HT1080 (cell line): ENCODE measurements around the gene PDXDC1. TPM values are rescaled to one million over a fixed set of nuclear protein-coding genes. Genes with fewer than 3 reads are reported as not detected.
"Not testable (repeated sequence)": the region's sequence is repeated elsewhere in the genome, so short reads cannot be mapped to it uniquely, and the experiment has no call there.

ENCODE experiments used
- DNase-seq: peaks from one replicate; pipeline ENCODE4 v3.0.0-alpha.2; 2015; ENCODE audit warnings: low read depth
- polyA plus RNA-seq, 2 experiments: library from polyadenylated mRNA; depleted of rRNA; stranded (reverse); fragments of >200 nt; gene quantifications; 2 replicates each; pipeline ENCODE4 v1.2.3, GENCODE V29; 2015
- total RNA-seq: library from RNA; depleted of rRNA; stranded (reverse); fragments of >200 nt; shearing (Covaris generic); gene quantifications from 2 replicates; pipeline ENCODE4 v1.2.3, GENCODE V29; 2014; rRNA removed

Gene PDXDC1, protein sequence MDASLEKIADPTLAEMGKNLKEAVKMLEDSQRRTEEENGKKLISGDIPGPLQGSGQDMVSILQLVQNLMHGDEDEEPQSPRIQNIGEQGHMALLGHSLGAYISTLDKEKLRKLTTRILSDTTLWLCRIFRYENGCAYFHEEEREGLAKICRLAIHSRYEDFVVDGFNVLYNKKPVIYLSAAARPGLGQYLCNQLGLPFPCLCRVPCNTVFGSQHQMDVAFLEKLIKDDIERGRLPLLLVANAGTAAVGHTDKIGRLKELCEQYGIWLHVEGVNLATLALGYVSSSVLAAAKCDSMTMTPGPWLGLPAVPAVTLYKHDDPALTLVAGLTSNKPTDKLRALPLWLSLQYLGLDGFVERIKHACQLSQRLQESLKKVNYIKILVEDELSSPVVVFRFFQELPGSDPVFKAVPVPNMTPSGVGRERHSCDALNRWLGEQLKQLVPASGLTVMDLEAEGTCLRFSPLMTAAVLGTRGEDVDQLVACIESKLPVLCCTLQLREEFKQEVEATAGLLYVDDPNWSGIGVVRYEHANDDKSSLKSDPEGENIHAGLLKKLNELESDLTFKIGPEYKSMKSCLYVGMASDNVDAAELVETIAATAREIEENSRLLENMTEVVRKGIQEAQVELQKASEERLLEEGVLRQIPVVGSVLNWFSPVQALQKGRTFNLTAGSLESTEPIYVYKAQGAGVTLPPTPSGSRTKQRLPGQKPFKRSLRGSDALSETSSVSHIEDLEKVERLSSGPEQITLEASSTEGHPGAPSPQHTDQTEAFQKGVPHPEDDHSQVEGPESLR
- 32.4 and 42.1 TPM in 2 replicates for total RNA-seq
- polyA plus RNA-seq (2015; cell fraction: cytosol; rRNA removed) = 28.0 and 28.6 TPM in 2 replicates
- 46.4 and 49.2 TPM in 2 replicates for polyA plus RNA-seq (2015; cell fraction: nucleus; rRNA removed)

DNA sequence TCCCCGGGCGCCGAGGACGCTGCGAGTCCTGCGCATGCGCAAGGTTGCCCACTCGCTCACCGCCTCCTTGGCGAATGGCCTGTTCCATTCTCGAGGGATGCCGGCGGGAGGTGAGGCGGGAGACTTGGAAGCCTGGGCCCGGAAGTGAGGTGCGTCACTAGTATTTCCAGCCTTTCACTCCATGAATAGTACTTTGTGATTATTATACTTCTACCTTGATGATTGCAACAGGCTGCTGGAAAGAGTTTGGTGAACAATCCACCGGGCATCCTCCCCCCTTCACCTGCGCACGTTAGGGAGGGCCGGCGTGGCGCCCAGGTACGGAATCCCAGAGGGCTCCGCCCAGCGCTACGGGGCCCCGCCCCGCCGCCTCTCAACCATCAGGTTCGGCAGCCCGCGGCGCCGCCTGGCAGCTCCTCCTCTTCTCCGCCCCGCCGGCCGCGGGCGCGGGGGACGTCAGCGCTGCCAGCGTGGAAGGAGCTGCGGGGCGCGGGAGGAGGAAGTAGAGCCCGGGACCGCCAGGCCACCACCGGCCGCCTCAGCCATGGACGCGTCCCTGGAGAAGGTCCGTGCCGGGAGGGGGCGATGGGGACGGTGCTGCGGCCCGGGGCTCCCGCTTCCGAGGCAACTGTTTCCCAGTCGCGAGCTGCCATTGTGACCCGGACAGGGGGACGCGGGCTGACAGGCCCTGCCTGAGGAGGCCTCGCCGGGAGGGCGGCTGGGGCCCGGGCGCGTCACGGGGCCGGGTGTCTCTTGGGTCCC is at the start of gene PDXDC1:
Gene PDXDC1 (plus strand): TSS at position 371 of the 762 bp plus-strand sequence. CDS start 174 bp downstream, at position 545.
- DNase-seq = peak; percentile 84

DNA sequence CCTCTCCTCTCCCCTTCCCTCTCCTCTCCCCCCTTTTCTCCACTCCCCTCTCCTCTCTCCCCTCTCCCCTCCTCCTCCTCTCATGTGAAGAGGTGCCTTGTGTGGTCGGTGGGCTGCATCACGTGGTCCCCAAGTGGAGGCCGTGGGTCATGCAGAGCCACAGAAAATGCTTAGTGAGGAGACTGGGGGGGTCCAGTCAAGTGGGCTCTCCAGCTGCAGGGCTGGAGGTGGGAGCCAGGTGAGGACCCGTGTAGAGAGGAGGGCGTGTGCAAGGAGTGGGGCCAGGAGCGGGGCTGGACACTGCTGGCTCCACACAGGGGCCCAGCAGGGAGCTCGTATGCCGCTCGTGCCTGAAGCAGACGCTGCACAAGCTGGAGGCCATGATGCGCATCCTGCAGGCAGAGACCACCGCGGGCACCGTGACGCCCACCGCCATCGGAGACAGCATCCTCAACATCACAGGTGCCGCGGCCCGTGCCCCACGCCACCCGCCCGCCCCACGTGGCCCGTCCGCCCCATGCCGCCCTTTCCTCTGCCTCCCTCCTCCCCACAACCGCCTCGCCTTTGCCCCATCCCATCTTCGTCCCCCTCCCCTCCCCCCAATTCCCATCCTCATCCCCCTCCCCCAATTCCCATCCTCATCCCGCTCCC is 46.6 kb upstream of the PDXDC1 start:
- DNase-seq = peak; percentile 0

DNA sequence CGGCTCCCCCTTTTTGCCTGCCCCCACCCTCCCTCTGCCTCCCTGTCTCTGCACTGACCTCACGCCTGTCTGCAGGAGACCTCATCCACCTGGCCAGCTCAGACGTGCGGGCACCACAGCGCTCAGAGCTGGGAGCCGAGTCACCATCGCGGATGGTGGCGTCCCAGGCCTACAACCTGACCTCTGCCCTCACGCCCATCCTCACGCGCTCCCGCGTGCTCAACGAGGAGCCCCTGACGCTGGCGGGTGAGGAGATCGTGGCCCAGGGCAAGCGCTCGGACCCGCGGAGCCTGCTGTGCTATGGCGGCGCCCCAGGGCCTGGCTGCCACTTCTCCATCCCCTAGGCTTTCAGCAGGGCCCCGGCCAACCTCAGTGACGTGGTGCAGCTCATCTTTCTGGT is 45.6 kb upstream of the PDXDC1 start:
- not testable (repeated sequence) for DNase-seq

DNA sequence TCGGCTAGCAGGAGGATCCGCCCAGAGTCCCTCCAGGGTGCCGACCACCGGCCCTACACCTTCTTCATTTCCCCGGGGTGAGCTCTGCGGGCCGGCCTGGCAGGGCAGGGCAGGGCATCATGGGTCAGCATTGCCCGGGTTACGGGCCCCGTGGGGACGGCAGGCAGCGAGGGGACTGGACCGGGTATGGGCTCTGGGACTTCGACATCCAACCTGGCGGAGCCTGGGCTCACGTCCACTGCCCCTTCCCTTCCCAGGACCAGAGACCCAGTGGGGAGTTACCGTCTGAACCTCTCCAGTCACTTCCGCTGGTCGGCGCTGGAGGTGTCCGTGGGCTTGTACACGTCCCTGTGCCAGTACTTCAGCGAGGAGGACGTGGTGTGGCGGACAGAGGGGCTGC is 44.6 kb upstream of the PDXDC1 start:
- DNase-seq = not testable (repeated sequence)

DNA sequence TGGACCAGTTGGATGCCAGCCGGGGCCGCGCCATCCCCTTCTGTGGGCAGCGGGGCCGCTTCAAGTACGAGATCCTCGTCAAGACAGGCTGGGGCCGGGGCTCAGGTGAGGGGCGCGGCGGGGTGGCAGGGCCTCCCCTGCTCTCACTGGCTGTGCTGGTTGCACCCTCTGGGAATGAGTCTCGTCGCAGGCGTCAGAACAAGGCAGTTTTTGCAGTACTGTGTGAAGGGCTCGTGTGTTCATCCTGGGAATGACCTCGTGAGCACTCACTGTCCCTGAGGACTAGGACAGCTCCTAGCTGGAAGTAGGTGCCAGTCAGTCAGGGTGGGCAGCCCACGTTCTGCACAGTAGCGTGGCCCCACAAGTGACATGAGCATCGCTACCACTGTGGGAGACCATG is 43.9 kb upstream of the PDXDC1 start:
- not testable (repeated sequence) for DNase-seq

DNA sequence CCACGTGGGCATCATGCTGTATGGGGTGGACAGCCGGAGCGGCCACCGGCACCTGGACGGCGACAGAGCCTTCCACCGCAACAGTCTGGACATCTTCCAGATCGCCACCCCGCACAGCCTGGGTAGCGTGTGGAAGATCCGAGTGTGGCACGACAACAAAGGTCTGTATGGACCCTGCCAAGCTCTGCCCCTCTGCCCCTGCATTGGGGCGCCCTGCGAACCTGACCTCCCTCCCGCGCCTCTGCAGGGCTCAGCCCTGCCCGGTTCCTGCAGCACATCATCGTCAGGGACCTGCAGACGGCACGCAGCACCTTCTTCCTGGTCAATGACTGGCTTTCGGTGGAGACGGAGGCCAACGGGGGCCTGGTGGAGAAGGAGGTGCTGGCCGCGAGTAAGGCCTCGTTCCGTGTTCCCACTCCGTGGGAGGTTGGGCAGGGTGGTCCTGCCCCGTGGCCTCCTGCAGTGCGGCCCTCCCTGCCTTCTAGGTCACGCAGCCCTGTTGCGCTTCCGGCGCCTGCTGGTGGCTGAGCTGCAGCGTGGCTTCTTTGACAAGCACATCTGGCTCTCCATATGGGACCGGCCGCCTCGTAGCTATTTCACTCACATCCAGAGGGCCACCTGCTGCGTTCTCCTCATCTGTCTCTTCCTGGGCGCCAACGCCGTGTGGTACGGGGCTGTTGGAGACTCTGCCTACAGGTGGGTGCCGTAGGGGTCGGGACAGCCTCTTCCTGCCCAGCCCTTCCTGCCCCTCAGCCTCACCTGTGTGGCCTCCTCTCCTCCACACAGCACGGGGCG is 42.0 kb upstream of the PDXDC1 start:
- not testable (repeated sequence) for DNase-seq

DNA sequence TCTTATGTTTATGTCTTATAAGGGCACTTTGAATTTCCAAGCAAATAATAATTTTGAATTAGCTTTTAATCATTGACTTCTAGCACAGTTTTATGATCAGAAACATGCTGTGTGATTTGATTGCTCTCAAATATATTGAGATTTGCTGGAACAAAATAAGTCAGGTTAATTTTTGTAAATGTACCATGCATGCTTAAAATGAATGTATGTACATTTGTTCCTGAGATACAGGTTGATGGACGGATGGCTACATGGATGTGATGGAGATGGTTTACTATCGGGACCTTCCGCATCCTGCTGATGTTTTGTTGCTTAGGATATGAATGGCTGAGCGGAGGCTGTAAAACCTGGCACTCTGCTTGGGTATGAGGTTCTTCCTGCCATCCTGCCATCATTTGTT is 37.7 kb upstream of the PDXDC1 start, which contains the start of gene NPIPA1:
Gene NPIPA1 (plus strand): TSS at position 301 of the 400 bp plus-strand sequence. CDS start 0 bp downstream, at position 301.
- DNase-seq = not testable (repeated sequence)

DNA sequence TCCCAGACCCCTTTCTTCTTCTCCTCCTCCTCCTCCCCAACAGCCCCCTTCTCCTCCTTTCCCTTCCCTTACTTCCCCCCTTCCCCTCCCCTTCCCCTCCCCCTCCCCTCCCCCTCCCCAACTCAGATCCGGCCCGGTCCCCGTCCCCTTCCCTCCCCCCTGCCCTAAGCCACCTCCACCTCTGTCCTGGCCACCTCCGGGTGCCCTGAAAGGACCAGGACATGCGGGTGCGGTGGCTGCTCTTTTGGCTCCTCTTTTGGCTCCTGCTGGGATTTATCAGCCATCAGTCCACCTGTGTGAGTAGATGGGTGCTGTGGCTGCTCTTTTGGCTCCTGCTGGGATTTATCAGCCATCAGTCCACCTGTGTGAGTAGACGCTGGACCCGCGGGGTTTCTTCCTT is 36.8 kb upstream of the PDXDC1 start:
- not testable (repeated sequence) for DNase-seq

DNA sequence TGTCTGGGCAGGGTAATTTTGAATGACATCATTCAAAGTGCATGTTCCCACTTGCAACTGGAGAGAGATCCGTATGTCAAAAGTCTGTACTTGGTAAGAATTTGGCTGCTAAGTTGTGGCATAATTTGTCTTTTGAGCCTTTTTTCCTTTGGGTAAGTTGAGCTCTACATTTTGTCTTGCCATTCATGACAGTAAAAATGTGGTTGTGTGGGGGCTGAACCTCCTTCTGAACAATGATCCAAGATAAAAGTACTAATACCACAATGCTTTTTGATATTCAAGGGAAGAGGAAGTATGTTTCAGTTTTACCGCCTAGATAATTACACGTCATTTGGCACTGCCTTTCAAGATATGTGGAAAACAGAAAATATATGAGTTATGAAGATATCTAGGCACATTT is 32.1 kb upstream of the PDXDC1 start:
- DNase-seq = not testable (repeated sequence)

DNA sequence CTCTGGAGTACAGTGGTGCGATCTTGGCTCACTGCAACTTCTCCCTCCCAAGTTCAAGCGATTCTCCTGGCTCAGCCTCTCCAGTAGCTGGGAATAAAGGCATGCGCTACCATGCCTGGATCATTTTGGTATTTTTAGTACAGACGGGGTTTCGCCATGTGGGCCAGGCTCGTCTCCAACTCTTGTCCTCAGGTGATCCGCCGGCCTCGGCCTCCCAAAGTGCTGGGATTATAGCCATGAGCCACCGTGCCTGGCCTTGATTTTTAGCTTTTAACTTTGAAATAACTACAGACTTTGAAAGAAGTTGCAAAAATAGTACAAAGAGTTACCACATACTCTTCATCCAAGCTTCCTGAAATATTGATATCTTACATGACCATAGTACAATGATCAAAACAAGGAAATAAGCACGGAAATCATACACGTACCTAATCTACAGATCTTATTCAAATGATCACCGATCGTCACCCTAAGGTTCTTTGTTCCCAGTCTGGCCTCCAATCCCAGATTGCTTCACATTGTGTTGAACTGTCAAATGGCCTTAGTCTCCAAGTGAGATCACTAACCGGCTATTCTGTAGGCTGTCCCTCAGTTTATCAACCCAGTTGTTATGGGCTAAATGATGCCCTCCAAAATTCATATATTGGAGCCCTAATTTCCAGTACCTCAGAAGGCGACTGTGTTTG is 19.1 kb upstream of the PDXDC1 start:
- no peak for DNase-seq

DNA sequence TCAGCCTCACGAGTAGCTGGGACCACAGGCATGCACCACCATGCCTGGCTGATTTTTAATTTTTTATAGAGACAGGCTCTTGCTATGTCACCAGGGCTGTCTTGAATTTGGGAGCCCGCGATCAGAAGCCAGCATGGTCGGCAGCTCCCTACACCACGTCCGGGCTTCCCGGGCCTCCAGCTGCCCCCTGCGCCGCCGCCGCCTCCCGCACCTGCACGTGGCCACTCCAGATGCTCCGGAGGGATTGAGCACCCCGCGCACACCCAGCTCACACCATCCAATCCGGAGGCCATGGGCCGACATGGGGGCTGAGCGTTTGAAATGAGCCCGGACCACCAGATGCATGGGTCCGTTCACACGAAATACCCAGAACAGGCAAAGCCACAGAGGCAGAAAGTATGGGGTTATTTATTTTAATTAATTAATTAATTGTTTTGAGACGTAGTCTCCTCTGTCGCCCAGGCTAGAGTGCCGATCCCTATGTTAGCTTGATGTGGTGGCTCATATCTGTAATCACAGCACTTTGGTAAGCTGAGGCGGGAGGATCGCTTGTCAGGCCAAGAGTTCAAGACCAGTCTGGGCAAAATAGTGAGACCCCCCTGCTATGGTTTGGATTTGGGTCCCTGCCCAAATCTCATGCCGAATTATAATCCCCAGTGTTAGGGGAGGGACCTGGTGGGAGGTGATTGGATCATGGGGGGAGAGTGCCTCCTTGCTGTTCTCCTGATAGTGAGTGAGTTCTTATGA is 17.1 kb upstream of the PDXDC1 start:
- no peak for DNase-seq

DNA sequence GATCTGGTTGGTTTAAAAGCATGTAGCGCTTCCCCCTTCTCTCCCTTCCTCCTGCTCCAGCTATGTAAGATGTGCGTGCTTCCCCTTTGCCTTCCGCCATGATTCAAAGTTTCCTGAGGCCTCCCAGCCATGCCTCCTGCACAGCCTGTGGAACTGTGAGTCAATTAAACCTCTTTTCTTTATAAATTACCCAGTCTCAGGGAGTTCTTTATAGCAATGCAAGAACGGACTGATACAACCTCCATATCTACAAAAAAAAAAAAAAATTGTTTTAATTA is 16.6 kb upstream of the PDXDC1 start:
- no peak for DNase-seq

DNA sequence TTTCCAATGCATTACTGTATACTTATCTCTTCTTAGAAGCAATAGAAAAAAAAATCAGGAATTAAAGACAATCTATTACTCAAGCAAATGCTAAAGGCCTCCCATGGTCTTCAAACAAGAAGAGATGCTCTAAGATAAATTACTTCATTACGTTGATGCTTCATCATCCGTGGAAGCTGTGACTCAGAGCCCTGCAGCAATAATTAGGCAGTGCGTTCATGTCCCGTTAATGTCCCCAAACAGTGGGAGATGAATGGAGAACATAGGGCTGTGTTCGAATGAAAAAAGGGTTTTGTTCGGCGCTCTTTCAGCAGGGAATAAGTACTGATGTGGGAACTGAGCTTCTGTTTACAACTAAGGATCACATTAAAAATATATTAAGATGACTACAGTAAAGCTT is 15.9 kb upstream of the PDXDC1 start:
- no peak for DNase-seq

DNA sequence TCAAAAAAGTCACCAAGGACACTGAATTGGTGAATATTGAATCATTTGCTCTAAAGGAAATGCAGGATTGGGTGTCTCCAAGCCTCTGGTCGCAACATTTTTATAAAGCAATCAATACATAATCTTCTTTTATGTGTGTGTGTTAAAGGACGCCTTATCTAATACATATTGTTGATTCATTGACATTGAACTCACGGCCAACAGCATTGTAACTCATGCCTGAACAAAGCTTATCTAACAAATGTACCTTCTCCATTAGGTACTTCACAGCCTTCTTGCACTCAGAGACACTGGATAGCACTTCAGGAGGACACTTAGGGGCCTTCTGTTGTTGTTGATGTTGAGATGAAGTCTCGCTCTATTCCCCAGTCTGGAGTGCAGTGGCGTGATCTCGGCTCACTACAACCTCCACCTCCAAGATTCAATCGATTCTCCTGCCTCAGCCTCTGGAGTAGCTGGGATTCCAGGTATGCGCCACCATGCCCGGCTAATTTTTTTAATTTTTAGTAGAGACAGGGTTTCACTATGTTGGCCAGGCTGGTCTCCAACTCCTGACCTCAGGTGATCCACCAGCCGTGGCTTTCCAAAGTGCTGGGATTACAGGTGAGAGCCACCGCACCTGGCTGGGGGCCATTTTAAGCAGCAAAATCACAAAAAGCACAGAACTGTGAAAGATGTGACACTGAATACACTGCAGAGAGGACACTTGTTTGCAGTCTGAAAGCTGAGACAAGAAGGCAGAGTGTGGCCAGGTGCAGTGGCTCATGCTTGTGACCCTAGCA is 13.2 kb upstream of the PDXDC1 start:
- DNase-seq = no peak

DNA sequence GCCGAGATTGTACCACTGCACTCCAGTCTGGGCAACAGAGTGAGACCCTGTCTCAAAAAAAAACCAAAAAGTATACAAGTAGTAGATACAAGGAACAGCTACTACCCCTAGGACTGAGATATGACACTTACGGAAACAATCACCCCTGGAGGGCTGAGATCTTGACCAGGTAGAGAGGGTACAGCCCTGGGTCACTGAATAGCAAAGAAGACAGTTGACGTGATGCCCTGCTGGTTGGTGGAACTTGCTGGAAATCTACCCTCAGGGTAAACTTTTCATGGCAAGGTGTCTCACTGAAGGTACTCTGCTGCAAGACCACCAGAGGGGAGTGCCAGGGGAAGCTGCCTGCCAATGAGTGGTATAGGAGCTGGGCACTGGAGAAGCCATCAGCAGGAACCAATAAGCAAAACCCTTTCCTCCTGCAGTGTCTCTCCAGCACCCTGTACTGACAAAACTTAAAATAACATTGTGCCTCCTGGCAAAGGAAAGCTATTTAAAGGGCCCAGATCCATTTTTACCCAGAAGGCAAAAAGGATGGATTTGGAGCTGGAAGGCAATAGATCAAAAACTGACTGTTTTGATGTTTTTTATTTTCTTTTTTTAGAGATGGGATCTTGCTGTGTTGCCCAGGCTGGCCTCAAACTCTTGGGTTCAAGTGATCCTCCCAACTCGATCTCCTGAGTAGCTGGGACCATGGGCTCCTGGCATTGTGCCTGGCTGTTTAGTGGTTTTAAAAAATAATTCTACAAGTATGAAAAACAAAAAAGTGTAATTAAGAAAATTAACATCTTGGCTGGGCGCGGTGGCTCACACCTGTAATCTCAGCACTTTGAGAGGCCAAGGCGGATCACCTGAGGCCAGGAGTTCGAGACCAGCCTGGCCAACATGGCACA is 11.3 kb upstream of the PDXDC1 start:
- DNase-seq = no peak

DNA sequence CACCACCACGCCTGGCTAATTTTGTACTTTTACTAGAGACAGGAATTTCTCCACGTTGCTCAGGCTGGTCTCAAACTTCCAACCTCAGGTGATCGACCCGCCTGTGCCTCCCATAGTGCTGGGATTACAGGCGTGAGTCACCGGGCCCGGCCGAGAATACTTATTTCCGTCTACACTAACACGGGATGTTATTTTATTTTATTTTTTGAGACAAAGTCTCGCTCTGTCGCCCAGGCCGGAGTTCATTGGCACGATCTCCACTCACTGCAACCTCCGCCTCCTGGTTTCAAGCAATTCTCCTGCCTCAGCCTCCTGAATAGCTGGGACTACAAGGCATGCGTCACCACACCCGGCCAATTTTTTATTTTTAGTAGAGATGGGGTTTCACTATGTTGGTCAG is 9.5 kb upstream of the PDXDC1 start:
- DNase-seq = no peak

DNA sequence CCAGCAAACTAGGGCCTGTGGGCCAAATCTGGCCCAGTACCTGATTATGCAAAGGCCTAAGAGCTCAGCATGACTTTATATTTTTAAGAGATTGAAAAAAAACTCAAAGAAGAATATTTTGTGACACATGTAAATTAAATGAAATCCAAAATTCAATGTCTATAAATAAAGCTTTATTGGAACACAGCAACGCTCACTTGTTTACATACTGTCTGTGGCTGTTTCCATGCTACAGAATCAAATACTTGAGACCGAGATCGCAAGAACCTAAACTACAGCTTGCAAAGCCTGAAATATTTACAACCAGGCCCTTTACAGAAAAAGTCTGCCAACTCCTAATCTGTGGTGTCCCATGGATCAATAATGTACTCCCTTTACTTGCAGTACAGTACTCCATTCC is 5.0 kb upstream of the PDXDC1 start:
- DNase-seq = not testable (repeated sequence)
